Urothelium cell line (cell line): ENCODE results near the gene HOXD1.

Source experiments
- DNase-seq: peaks from one replicate; pipeline ENCODE4 v3.0.0; 2011; ENCODE audit warnings: low spot score, mixed read lengths
- FAIRE-seq: peaks from 2 replicates; lab custom pipeline; 2011; peaks lifted over from hg19 to GRCh38; lab: Jason Lieb, UNC

Gene HOXD1

GRCh38 chr2:176234940-176235339 lies 46.5 kb downstream of the HOXD1 start:
- FAIRE-seq (no peak), DNase-seq (no peak)

- no peak for DNase-seq
- FAIRE-seq = no peak
Observed at GRCh38 chr2:176237456-176237855, 49.0 kb downstream of the HOXD1 start.

GRCh38 chr2:176239031-176239430 lies 50.6 kb downstream of the HOXD1 start:
- DNase-seq (no peak), FAIRE-seq (no peak)

GRCh38 chr2:176240301-176240700 lies 51.8 kb downstream of the HOXD1 start:
- DNase-seq (no peak), FAIRE-seq (no peak)
